ENCODE measurements around the gene PTOV1. TPM values are rescaled to one million over a fixed set of nuclear protein-coding genes. Genes with fewer than 3 reads are reported as not detected.

The PTOV1 gene
- total and polyA plus RNA-seq, 12 donors, result 78.7 to 620 (median 275) TPM

DNA sequence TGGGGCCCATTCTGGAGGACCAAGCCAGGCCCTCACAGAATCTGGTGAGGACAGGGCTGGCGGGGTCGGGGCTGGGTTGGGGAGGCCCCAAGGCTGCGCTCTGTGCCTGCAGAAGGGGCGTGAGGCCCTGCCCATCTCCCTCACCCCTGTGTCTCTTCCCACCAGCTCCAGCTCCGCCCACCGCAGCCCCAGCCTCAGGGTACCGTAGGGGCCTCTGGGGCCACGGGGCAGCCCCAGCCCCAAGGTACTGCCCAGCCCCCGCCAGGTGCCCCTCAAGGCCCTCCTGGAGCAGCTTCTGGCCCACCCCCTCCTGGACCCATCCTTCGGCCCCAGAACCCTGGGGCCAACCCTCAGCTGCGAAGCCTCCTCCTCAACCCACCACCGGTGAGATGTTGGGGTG, 15.4 kb upstream of the PTOV1 start:
- H3K27ac ChIP-seq, result peak overlapping the region in 1 of 5 donors; percentile 17
- DNase-seq, result no peak
- no peaks in the 10 kb centered on the region for H3K4me1 ChIP-seq (replicated peaks in 1 of 2)
- H3K36me3 ChIP-seq (replicated peaks in 1 of 2), result peaks cover 0 to 91% of the 10 kb centered on the region in 2 donors
- TF ChIP-seq, protein P1, sequence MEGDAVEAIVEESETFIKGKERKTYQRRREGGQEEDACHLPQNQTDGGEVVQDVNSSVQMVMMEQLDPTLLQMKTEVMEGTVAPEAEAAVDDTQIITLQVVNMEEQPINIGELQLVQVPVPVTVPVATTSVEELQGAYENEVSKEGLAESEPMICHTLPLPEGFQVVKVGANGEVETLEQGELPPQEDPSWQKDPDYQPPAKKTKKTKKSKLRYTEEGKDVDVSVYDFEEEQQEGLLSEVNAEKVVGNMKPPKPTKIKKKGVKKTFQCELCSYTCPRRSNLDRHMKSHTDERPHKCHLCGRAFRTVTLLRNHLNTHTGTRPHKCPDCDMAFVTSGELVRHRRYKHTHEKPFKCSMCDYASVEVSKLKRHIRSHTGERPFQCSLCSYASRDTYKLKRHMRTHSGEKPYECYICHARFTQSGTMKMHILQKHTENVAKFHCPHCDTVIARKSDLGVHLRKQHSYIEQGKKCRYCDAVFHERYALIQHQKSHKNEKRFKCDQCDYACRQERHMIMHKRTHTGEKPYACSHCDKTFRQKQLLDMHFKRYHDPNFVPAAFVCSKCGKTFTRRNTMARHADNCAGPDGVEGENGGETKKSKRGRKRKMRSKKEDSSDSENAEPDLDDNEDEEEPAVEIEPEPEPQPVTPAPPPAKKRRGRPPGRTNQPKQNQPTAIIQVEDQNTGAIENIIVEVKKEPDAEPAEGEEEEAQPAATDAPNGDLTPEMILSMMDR (IDR thresholded peaks at IDR 0.05), result no peak
- TF ChIP-seq POLR2A (IDR thresholded peaks at IDR 0.05), result no peak
- 93 to 97% (median 93%) methylated on average over 9 to 12 of the region's 12 CpGs; no CpG with 5 or more reads in 1 of the 4 donors for WGBS, 4 donors
- H3K27me3 ChIP-seq, result no peaks in the 10 kb centered on the region
- H3K9me3 ChIP-seq (replicated peaks in 1 of 3), result no peaks in the 10 kb centered on the region
- intact Hi-C loops (cut with DNase I), result no loop called here
- no peak overlapping the region for H3K4me3 ChIP-seq

DNA sequence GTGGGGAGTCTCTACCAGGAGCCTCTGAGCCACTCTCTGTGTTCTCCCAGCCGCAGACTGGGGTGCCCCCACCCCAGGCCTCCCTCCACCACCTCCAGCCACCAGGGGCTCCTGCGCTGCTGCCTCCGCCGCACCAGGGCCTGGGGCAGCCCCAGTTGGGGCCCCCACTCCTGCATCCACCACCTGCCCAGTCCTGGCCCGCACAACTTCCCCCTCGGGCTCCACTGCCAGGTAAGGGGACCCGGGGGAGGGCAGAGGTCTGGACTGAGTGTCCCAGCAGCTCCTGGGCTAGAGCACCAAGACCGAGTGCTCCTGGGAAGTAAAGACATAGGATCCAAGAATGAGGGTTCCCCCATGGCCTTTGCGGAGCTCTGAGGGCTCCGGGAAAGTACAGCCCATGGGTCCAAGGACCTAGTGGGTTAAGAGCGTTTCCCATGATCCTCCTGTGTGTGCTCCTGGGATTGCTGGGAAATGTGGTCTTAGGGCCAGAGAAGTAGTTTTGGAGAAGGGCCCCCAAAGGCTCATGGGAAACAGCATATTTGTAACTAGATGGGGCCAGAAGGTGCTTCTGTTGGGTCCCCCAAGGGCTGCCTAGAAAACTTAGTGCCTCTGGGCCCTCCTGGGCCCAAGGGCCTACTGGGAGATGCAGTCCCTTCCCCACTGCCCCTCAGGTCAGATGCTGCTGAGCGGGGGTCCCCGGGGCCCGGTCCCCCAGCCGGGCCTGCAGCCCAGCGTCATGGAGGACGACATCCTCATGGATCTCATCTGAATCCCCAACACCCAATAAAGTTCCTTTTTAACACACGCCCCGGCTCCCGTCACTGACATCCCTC, 14.6 kb upstream of the PTOV1 start:
- Histone ChIP-seq H3K27me3 (no peaks in the 10 kb centered on the region), H3K4me1 (replicated peaks in 1 of 2) (no peaks in the 10 kb centered on the region), H3K9me3 (replicated peaks in 1 of 3) (no peaks in the 10 kb centered on the region), H3K27ac (peak overlapping the region in 1 of 5 donors; percentile 17), H3K4me3 (no peak overlapping the region), H3K36me3 (replicated peaks in 1 of 2) (peaks cover 0 to 83% of the 10 kb centered on the region in 2 donors)
- TF ChIP-seq POLR2A (IDR thresholded peaks at IDR 0.05), result no peak
- TF ChIP-seq, protein P1 (IDR thresholded peaks at IDR 0.05), result no peak
- WGBS, 4 donors, result 86 to 94% (median 92%) methylated on average over 1 to 20 of the region's 20 CpGs
- intact Hi-C loops (cut with DNase I), result no loop called here
- DNase-seq, result no peak

DNA sequence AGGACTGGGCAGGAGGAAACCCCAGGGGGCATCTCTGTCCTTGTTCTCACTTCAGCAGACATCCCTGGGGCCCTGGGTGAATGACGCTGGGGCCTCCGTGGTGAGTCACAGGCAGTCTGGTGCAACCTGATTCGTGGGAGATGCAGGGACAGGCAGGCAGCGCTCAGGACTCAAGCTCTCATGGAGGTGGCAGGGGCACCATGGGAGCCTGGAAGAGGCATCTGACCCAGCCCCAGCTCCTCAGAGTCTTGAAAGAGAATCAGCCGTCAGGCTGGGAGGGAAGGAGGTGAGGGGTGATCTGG, 14.0 kb upstream of the PTOV1 start:
- Histone ChIP-seq H3K36me3 (replicated peaks in 1 of 2) (peaks cover 0 to 77% of the 10 kb centered on the region in 2 donors), H3K9me3 (replicated peaks in 1 of 3) (no peaks in the 10 kb centered on the region), H3K27ac (no peak overlapping the region), H3K4me1 (replicated peaks in 1 of 2) (no peaks in the 10 kb centered on the region), H3K4me3 (no peak overlapping the region), H3K27me3 (no peaks in the 10 kb centered on the region)
- WGBS, 4 donors, result 62 to 79% (median 69%) methylated on average over 5 of the region's 5 CpGs
- TF ChIP-seq POLR2A (IDR thresholded peaks at IDR 0.05), result no peak
- TF ChIP-seq, protein P1 (IDR thresholded peaks at IDR 0.05), result no peak
- intact Hi-C loops (cut with DNase I), result no loop called here
- peak in 3 of 7 donors; percentile 33 to 49 (median 46) for DNase-seq

DNA sequence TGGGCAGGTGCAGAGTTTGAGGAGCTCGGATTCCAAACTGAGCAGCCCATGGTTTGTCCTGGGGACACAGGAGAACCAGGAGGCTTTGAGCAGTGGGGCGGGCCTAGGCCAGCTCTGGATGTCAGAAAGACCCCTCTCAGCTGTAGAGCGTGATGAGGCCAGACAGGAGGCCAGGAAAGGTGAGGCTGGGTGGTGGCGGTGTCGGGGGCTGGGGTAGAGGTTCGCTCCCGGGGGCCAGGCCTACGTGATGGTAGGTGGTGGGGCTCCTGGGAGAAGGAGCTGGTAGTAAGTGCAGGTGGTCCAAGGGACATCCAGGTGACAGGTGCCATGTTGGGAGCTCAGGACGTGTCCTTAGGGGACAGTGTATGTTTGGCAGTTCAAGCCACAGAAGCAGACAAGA, 13.5 kb upstream of the PTOV1 start:
- WGBS, 4 donors, result 93 to 97% (median 95%) methylated on average over 3 to 9 of the region's 9 CpGs
- DNase-seq, result no peak
- TF ChIP-seq, protein P1 (IDR thresholded peaks at IDR 0.05), result no peak
- no peak for TF ChIP-seq POLR2A (IDR thresholded peaks at IDR 0.05)
- Histone ChIP-seq H3K4me1 (replicated peaks in 1 of 2) (no peaks in the 10 kb centered on the region), H3K27me3 (no peaks in the 10 kb centered on the region), H3K36me3 (replicated peaks in 1 of 2) (peaks cover 0 to 72% of the 10 kb centered on the region in 2 donors), H3K4me3 (no peak overlapping the region), H3K27ac (no peak overlapping the region), H3K9me3 (replicated peaks in 1 of 3) (no peaks in the 10 kb centered on the region)
- intact Hi-C loops (cut with DNase I), result no loop called here
